Fibroblast of lung (primary cell): ENCODE data around the gene SLC22A17. TPM values are rescaled to one million over a fixed set of nuclear protein-coding genes. Genes with fewer than 3 reads are reported as not detected.

Experiments
- DNase-seq, 2 donors: peaks; one replicate each; pipeline versions ENCODE4 v3.0.0 to v3.0.0-alpha.2; 2010; ENCODE audit warnings: low read depth in 2 of 2
- H2AFZ ChIP-seq: 2 replicates; pipeline ENCODE4 v1.5.1; 2012; ENCODE audit warnings: low read length, control low read depth, inconsistent platforms
- H3K27ac ChIP-seq: 2 replicates; pipeline ENCODE4 v1.5.1; 2011; ENCODE audit warnings: low read length, control low read depth; ENCODE audit not compliant: insufficient read depth
- H3K27me3 ChIP-seq: 2 replicates; pipeline ENCODE4 v1.5.1; 2011; ENCODE audit warnings: mild to moderate bottlenecking, low read length; ENCODE audit not compliant: control insufficient read depth, insufficient read depth
- H3K36me3 ChIP-seq: 2 replicates; pipeline ENCODE4 v1.5.1; 2011; ENCODE audit warnings: low read length; ENCODE audit not compliant: control insufficient read depth, insufficient read depth
- H3K4me1 ChIP-seq: 2 replicates; pipeline ENCODE4 v1.5.1; 2011; ENCODE audit warnings: low read length; ENCODE audit not compliant: control insufficient read depth, insufficient read depth; ENCODE audit errors: extremely low read depth
- H3K4me2 ChIP-seq: 2 replicates; pipeline ENCODE4 v1.5.1; 2011; ENCODE audit warnings: low read length, control low read depth; ENCODE audit not compliant: insufficient read depth; ENCODE audit errors: extremely low read depth
- H3K4me3 ChIP-seq, 4 experiments: fragments of 200-600 bp in 1 of 4; sonication (generic) in 1 of 4; replicated peaks in 1 of 4; 2 replicates each; pipeline ENCODE4 v1.5.1; 2011 to 2016; ENCODE audit warnings: low read length in 4 of 4, low read depth in 3 of 4, mild to moderate bottlenecking in 3 of 4, control low read depth in 2 of 4, inconsistent platforms in 1 of 4, mixed read lengths in 1 of 4; ENCODE audit not compliant: insufficient read depth in 1 of 4; ENCODE audit errors: control extremely low read depth in 1 of 4
- H3K79me2 ChIP-seq: 2 replicates; pipeline ENCODE4 v1.5.1; 2012; ENCODE audit warnings: mild to moderate bottlenecking, low read length, inconsistent platforms; ENCODE audit not compliant: control insufficient read depth, insufficient read depth
- H3K9ac ChIP-seq: 2 replicates; pipeline ENCODE4 v1.5.1; 2011; ENCODE audit warnings: mild to moderate bottlenecking, low read length, control low read depth; ENCODE audit not compliant: insufficient read depth
- H3K9me3 ChIP-seq: 2 replicates; pipeline ENCODE4 v1.5.1; 2012; ENCODE audit warnings: low read depth, low read length; ENCODE audit not compliant: control insufficient read depth, insufficient read depth
- H4K20me1 ChIP-seq: 2 replicates; pipeline ENCODE4 v1.5.1; 2011; ENCODE audit warnings: low read length; ENCODE audit not compliant: control insufficient read depth, insufficient read depth; ENCODE audit errors: extremely low read depth
- EZH2 ChIP-seq: IDR thresholded peaks from 2 replicates; pipeline ENCODE4 v1.5.1; 2012; ENCODE audit warnings: low read length, control low read depth, mild to moderate bottlenecking; ENCODE audit errors: missing control alignments
- polyA plus RNA-seq, 2 donors: library from polyadenylated mRNA; depleted of rRNA in 1 of 2; stranded (reverse) in 1 of 2; unstranded in 1 of 2; fragments of >200 nt; gene quantifications; 2 replicates each; pipeline ENCODE4 v1.2.1, GENCODE V29; 2011 to 2012; ENCODE audit warnings: missing spikeins in 1 of 2
- total RNA-seq: library from RNA; depleted of rRNA; stranded (reverse); fragments of >200 nt; gene quantifications from 2 replicates; pipeline ENCODE4 v1.2.1, GENCODE V29; 2014
- TF ChIP-seq, protein P1 (sequence below), 2 donors: IDR thresholded peaks in 1 of 2; conservative IDR thresholded peaks in 1 of 2; 1 replicate in 1 of 2; 2 replicates in 1 of 2; pipeline ENCODE4 v1.5.1; 2011 to 2012; ENCODE audit warnings: low read length in 2 of 2, control low read depth in 1 of 2, inconsistent platforms in 1 of 2, low read depth in 1 of 2, mild to moderate bottlenecking in 1 of 2

The SLC22A17 gene
- total and polyA plus RNA-seq, 2 donors (not counting 1 experiment from before 2014, with no cell fraction given): 7.9 to 23.1 TPM

DNA sequence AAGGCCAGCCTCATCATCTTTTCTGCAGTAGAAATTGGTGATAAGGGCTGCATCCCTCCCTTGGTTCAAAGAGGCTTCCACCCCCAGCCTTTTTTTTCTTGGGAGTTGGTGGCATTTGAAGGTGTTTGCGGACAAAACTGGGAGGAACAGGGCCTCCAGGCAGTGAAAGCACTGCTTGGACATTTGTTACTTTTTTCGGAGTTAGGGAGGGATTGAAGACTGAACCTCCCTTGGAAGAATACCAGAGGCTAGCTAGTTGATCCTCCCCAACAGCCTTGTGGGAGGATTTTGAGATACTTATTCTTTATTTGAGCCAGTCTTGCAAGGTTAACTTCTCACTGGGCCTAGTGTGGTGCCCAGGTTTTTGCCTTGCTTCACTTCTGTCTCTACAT lies 28.2 kb downstream of the SLC22A17 start:
- Histone ChIP-seq H4K20me1 (no peaks in the 10 kb centered on the region), H3K4me3 (no peak overlapping the region), H3K36me3 (peaks cover 13% of the 10 kb centered on the region), H3K4me1 (peaks cover 4% of the 10 kb centered on the region), H3K4me2 (no peak overlapping the region), H3K79me2 (peaks cover 22% of the 10 kb centered on the region), H3K27me3 (no peaks in the 10 kb centered on the region), H3K9me3 (no peaks in the 10 kb centered on the region), H3K9ac (no peak overlapping the region), H2AFZ (no peak overlapping the region), H3K27ac (no peak overlapping the region)
- no peak for DNase-seq
- no peak for TF ChIP-seq EZH2
- TF ChIP-seq, protein P1, sequence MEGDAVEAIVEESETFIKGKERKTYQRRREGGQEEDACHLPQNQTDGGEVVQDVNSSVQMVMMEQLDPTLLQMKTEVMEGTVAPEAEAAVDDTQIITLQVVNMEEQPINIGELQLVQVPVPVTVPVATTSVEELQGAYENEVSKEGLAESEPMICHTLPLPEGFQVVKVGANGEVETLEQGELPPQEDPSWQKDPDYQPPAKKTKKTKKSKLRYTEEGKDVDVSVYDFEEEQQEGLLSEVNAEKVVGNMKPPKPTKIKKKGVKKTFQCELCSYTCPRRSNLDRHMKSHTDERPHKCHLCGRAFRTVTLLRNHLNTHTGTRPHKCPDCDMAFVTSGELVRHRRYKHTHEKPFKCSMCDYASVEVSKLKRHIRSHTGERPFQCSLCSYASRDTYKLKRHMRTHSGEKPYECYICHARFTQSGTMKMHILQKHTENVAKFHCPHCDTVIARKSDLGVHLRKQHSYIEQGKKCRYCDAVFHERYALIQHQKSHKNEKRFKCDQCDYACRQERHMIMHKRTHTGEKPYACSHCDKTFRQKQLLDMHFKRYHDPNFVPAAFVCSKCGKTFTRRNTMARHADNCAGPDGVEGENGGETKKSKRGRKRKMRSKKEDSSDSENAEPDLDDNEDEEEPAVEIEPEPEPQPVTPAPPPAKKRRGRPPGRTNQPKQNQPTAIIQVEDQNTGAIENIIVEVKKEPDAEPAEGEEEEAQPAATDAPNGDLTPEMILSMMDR (conservative IDR thresholded peaks at IDR 0.05 in 1 of 2, IDR thresholded peaks at IDR 0.05 in 1 of 2; ENCODE audit: low read depth in 1 of 2, low read length in 2 of 2): no peak

DNA sequence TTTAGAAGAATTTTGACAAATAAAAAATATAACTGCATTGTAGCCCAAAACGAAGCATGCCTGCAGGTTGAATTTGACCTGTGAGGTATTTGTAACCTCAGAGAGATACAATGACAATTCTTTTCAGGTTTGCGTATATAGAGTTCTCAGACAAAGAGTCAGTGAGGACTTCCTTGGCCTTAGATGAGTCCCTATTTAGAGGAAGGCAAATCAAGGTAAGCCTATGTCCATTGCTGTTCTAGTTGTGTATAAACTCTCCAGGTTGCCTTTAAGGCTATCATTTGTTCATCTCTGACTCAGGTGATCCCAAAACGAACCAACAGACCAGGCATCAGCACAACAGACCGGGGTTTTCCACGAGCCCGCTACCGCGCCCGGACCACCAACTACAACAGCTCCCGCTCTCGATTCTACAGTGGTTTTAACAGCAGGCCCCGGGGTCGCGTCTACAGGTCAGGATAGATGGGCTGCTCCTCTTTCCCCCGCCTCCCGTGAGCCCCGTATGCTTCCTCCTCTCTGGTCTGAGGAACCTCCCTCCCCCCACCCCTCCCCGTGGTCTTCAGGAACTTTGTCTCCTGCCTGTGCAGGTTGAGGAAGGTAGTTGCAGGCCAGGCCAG lies 28.7 kb downstream of the SLC22A17 start:
- H3K27ac ChIP-seq: no peak overlapping the region
- peaks cover 22% of the 10 kb centered on the region for H3K79me2 ChIP-seq
- no peaks in the 10 kb centered on the region for H4K20me1 ChIP-seq
- peaks cover 13% of the 10 kb centered on the region for H3K36me3 ChIP-seq
- no peak overlapping the region for H3K4me3 ChIP-seq
- TF ChIP-seq, protein P1 (conservative IDR thresholded peaks at IDR 0.05 in 1 of 2, IDR thresholded peaks at IDR 0.05 in 1 of 2; ENCODE audit: low read depth in 1 of 2, low read length in 2 of 2): no peak
- TF ChIP-seq EZH2: no peak
- H3K9me3 ChIP-seq: no peaks in the 10 kb centered on the region
- no peak overlapping the region for H3K4me2 ChIP-seq
- peaks cover 4% of the 10 kb centered on the region for H3K4me1 ChIP-seq
- H3K27me3 ChIP-seq: no peaks in the 10 kb centered on the region
- DNase-seq: no peak
- no peak overlapping the region for H3K9ac ChIP-seq
- H2AFZ ChIP-seq: no peak overlapping the region

DNA sequence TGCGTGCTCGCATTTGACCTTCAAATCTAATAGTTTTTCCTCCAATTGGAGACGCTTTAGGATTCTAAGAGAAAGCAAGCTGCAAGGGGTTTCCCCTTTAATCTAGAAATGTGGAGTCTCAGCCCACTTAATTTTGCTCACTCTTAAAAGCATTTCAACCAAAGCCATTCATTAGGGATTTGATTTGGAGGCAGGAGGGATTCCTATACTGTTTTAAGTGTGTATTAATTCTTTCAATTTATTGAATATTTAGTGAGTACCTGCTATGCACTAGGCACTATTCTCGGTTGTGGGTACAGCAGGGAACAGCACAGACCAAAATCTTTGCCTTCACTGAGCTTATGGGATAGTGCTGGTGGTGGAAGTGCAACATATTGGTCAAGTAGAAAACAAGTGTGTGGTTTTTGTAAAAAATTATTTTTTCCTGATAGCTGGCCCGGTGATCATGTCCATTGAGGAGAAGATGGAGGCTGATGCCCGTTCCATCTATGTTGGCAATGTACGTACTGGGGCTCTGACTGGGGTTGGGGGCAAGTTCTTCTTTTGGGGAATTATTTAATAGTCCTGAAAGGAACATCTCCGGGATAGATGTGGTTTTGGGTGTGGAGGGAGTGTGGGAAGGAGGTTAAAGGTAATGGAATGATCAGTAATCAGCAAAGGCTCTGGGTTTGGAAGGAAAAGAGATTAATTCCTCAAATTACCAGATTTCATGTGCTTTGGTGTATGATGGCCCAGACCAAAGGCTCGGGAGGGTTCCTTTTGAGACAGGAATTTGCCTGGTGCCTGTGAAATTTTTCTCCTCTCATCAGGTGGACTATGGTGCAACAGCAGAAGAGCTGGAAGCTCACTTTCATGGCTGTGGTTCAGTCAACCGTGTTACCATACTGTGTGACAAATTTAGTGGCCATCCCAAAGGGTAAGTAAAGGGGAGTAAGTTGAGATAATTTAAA lies 29.8 kb downstream of the SLC22A17 start:
- Histone ChIP-seq H3K9ac (peak overlapping the region; percentile 90), H3K36me3 (peaks cover 13% of the 10 kb centered on the region), H3K79me2 (peaks cover 22% of the 10 kb centered on the region), H3K27me3 (no peaks in the 10 kb centered on the region), H3K4me1 (peaks cover 4% of the 10 kb centered on the region), H3K9me3 (no peaks in the 10 kb centered on the region), H3K4me3 (peak overlapping the region; percentile 92 to 98 (median 94)), H2AFZ (no peak overlapping the region), H3K4me2 (peak overlapping the region; percentile 99), H3K27ac (peak overlapping the region; percentile 92), H4K20me1 (no peaks in the 10 kb centered on the region)
- TF ChIP-seq EZH2: no peak
- TF ChIP-seq, protein P1 (conservative IDR thresholded peaks at IDR 0.05 in 1 of 2, IDR thresholded peaks at IDR 0.05 in 1 of 2; ENCODE audit: low read depth in 1 of 2, low read length in 2 of 2): no peak
- DNase-seq: no peak
